NB4 (cell line): ENCODE measurements around the gene ADGRA3.

Experiments used
- DNase-seq: peaks from one replicate; pipeline ENCODE4 v3.0.0; 2010; ENCODE audit warnings: low read depth
- H3K4me3 ChIP-seq: one replicate; pipeline ENCODE4 v1.5.1; 2011; ENCODE audit warnings: mild to moderate bottlenecking, low read depth, low read length, moderate library complexity
- MYC ChIP-seq: IDR thresholded peaks from 2 replicates; pipeline ENCODE4 v1.6.1; 2011; ENCODE audit warnings: low read depth, low read length
- POLR2A ChIP-seq: IDR thresholded peaks from 2 replicates; pipeline ENCODE4 v1.6.1; 2011; ENCODE audit warnings: mild to moderate bottlenecking; ENCODE audit not compliant: insufficient read length; ENCODE audit errors: extremely low read depth
- TF ChIP-seq, protein P1 (sequence below): IDR thresholded peaks from 2 replicates; pipeline ENCODE4 v1.6.1; 2011; ENCODE audit warnings: low read depth, low read length
- TF ChIP-seq, protein P2 (sequence below): IDR thresholded peaks from one replicate; pipeline ENCODE4 v1.5.1; 2012; ENCODE audit warnings: low read depth, low read length

The ADGRA3 gene

DNA sequence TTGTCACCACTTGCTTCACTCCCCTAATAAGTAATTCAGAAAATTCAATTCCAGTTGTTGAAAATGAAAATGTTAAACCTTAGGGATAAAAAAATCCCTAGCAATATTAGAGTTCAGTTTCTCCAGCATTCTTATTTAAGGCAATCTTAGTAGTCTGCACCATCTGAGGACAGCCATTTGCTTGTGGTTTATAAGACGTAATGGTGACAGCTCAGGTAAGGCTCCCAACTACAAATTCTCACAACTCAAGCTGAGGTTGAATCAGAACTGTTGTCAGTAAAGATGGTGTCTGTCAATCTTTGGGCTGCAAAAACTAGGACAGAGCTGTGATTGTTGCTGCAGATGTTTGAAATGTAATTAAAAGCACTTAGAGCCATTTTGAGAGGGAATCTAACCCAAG lies 16.3 kb upstream of the ADGRA3 start:
- no peak for TF ChIP-seq POLR2A
- TF ChIP-seq MYC, result no peak
- TF ChIP-seq, protein P1, sequence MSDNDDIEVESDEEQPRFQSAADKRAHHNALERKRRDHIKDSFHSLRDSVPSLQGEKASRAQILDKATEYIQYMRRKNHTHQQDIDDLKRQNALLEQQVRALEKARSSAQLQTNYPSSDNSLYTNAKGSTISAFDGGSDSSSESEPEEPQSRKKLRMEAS, result no peak
- TF ChIP-seq, protein P2, sequence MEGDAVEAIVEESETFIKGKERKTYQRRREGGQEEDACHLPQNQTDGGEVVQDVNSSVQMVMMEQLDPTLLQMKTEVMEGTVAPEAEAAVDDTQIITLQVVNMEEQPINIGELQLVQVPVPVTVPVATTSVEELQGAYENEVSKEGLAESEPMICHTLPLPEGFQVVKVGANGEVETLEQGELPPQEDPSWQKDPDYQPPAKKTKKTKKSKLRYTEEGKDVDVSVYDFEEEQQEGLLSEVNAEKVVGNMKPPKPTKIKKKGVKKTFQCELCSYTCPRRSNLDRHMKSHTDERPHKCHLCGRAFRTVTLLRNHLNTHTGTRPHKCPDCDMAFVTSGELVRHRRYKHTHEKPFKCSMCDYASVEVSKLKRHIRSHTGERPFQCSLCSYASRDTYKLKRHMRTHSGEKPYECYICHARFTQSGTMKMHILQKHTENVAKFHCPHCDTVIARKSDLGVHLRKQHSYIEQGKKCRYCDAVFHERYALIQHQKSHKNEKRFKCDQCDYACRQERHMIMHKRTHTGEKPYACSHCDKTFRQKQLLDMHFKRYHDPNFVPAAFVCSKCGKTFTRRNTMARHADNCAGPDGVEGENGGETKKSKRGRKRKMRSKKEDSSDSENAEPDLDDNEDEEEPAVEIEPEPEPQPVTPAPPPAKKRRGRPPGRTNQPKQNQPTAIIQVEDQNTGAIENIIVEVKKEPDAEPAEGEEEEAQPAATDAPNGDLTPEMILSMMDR, result no peak
- no peak for DNase-seq

DNA sequence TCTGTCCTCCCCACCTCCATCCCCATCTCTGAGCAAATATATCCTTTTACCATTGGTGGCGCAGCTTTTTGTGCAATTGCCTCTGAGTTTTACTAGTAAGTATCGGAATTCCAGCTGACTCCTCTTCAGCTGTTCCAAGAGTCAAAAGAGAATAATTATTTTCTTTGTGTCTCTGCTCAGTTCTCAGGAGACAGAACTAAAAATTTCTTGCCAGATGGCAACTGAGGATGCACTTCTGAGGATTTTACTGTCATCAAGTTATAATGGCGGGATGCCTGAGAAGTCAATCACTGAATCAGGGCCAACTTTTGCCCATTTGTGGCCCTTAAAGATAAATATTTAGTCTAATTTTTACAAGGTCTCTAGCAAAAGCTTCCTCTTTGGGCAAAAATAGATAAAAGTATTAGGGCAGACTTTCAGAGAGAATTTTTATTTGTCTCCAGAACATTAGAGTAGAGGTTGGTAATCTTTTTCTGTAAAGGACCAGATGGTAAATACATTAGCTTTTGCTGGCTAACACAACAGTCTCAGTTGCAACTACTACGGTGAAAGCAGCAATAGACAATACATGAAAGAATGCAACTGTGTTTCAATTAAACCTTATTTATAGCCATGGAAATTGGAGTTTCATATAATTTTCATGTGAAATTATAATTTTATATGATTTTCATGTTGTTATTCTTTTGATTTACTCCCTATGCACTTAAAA lies 15.6 kb upstream of the ADGRA3 start:
- no peak for DNase-seq
- TF ChIP-seq, protein P2, result no peak
- TF ChIP-seq, protein P1, result no peak
- TF ChIP-seq MYC, result no peak
- TF ChIP-seq POLR2A, result no peak

More for the DNA sequence above, 16.3 kb upstream of the ADGRA3 start:
- no peak overlapping the region for H3K4me3 ChIP-seq

DNA sequence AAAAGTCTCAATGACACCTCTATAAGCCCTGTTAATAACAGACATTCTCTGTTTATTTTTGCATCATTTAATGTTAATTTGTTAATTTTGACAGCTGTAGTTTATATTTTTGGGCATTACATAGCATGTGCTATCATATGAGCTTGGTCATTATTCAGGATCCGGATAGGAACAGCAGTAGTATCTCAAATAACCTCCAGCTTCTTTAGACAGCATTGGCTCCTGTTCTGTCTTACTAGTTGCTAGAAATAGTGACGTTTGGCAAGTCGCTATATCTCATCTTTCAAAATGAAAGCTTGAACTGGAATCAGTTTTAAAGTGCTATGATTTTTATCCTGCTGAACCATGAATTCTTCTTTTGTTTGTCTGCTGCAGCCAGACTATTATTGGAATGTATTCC lies 9.0 kb upstream of the ADGRA3 start:
- no peak overlapping the region for H3K4me3 ChIP-seq
- TF ChIP-seq MYC (no peak), POLR2A (no peak)
- TF ChIP-seq, protein P1, result no peak
- TF ChIP-seq, protein P2, result no peak
- DNase-seq, result no peak

More for the DNA sequence above, 15.6 kb upstream of the ADGRA3 start:
- H3K4me3 ChIP-seq, result no peak overlapping the region

DNA sequence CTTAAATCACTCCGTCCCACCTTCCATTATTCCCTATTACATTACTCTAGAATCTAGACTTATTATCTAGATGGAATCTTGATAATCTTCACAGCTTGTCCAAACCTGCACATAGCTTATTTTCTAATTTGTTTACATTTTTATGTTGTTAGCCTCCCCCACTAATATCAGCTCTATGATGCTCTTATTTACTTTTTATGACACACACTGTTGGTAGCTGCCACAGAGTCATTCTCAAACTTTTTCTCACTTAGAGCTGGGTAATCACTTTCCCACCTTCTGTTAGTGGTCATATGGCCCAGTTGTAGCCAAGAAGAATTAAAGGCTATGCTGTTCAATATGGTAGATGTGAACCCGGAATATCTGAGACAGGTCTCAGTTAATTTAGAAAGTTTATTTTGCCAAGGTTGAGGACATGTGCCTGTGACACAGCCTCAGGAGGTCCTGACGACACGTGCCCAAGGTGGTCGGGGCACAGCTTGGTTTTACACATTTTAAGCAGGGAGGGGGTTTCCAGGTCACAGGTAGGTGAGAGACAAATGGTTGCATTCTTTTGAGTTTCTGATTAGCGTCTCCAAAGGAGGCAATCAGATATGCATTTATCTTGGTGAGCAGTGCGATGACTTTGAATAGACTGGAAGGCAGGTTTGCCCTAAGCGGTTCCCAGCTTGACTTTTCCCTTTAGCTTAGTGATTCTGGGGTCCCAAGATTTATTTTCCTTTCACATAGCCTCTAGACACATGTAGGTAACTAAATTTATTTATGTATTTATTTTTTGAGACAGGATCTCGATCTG lies 7.0 kb upstream of the ADGRA3 start:
- no peak for DNase-seq
- no peak for TF ChIP-seq MYC
- TF ChIP-seq, protein P1, result no peak
- no peak overlapping the region for H3K4me3 ChIP-seq

DNA sequence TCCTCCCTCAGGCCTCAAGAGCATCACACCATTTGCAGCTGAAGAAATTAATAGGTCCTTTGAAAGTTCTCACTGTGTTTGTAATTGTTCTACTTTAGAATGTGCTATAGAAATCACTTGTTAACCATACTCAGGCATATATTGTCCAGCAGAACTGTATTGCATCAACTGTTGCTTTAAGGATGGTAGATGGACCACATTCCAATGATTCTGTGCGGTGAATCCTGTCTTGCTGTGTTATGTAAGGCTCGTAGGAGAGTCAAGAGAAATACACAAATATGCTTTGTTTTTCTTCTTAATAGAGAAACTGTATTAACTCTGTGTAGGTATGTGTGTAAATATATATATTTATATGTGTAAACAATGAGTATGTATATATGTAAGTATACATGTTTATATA lies 6.3 kb upstream of the ADGRA3 start:
- no peak for TF ChIP-seq POLR2A
- TF ChIP-seq, protein P2, result no peak
- TF ChIP-seq, protein P1, result no peak
- no peak for TF ChIP-seq MYC
- no peak overlapping the region for H3K4me3 ChIP-seq
- no peak for DNase-seq

DNA sequence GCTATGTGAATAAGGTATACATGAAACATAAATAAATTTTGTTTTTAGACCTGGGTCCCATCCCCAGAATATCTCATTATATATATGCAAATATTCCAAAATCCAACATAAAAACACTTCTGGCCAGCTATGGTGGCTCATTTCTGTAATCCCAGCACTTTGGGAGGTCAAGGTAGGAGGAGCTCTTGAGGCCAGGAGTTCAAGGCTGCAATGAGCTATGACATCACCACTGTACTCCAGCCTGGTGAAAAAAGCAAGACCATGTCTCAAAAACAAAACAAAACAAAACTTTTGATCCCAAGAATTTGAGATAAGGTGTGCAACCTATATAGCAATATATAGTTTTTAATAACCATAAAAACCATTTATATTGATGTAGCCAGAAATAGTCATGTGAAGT lies 5.4 kb upstream of the ADGRA3 start:
- no peak for DNase-seq
- TF ChIP-seq, protein P1, result no peak
- TF ChIP-seq, protein P2, result no peak
- no peak for TF ChIP-seq POLR2A
- TF ChIP-seq MYC, result no peak
- no peak overlapping the region for H3K4me3 ChIP-seq
